GM10266 (cell line): ENCODE measurements around the gene FANCE.
"Not testable (repeated sequence)": the region's sequence is repeated elsewhere in the genome, so short reads cannot be mapped to it uniquely, and the experiment has no call there.

ENCODE experiments used
- DNase-seq: peaks from one replicate; pipeline ENCODE4 v3.0.0; 2012; ENCODE audit errors: extremely low spot score
- CTCF ChIP-seq: IDR thresholded peaks from 2 replicates; pipeline ENCODE4 v1.5.1; 2012; ENCODE audit warnings: mild to moderate bottlenecking, low read depth; ENCODE audit not compliant: control insufficient read depth, insufficient read depth; ENCODE audit errors: missing control alignments

Gene FANCE

GRCh38 chr6:35435074-35435837 is 16.9 kb upstream of the FANCE start:
- no peak for DNase-seq
- TF ChIP-seq CTCF, result no peak

- no peak for TF ChIP-seq CTCF
- DNase-seq, result no peak
Observed at GRCh38 chr6:35436071-35436857, 15.9 kb upstream of the FANCE start.

- not testable (repeated sequence) for DNase-seq
Observed at GRCh38 chr6:35438378-35439065, 13.6 kb upstream of the FANCE start.

GRCh38 chr6:35439308-35439707 is 12.8 kb upstream of the FANCE start:
- no peak for TF ChIP-seq CTCF

GRCh38 chr6:35441205-35441604 is 10.9 kb upstream of the FANCE start:
- no peak for DNase-seq
- TF ChIP-seq CTCF, result no peak

More at GRCh38 chr6:35439308-35439707, 12.8 kb upstream of the FANCE start:
- no peak for DNase-seq

GRCh38 chr6:35441642-35442041 is 10.5 kb upstream of the FANCE start:
- TF ChIP-seq CTCF, result no peak
- DNase-seq, result no peak

GRCh38 chr6:35442693-35443092 is 9.4 kb upstream of the FANCE start:
- no peak for TF ChIP-seq CTCF
- no peak for DNase-seq
